B cell (primary cell): ENCODE data around the gene HAX1. TPM values are rescaled to one million over a fixed set of nuclear protein-coding genes. Genes with fewer than 3 reads are reported as not detected.

Source experiments
- ATAC-seq: fragments of 200-7000 bp; cut with Tn5 transposase; one replicate; pipeline ENCODE4 v1.10.0; 2021; ENCODE audit warnings: low read depth, mild to moderate bottlenecking, moderate number of reproducible peaks, moderate library complexity
- CTCF ChIA-PET: fragments of 350-600 bp; sonication (Branson Sonifier 250); formaldehyde crosslinking; loops from one replicate; lab custom pipeline; 2021; ENCODE audit warnings: antibody characterized with exemption, inconsistent platforms; lab: Charles Lee
- POLR2A ChIA-PET: fragments of 350-600 bp; sonication (Branson Sonifier 250); formaldehyde crosslinking; loops from one replicate; lab custom pipeline; 2021; ENCODE audit warnings: antibody characterized with exemption; lab: Charles Lee
- DNase-seq: peaks from one replicate; pipeline ENCODE4 v3.0.0; 2013
- H2AFZ ChIP-seq: 2 replicates; pipeline ENCODE4 v1.6.1; 2012; ENCODE audit warnings: mild to moderate bottlenecking, low read depth, low read length; ENCODE audit not compliant: insufficient read depth, poor library complexity, severe bottlenecking
- H3K27ac ChIP-seq, 2 donors: 1 replicate in 1 of 2; 2 replicates in 1 of 2; pipeline ENCODE4 v1.5.1; 2012 to 2013; ENCODE audit warnings: low read length in 2 of 2, mild to moderate bottlenecking in 2 of 2, moderate library complexity in 1 of 2
- H3K27me3 ChIP-seq, 4 experiments: fragments of 200-600 bp in 1 of 4; sonication (generic) in 1 of 4; replicated peaks in 1 of 4; 1 replicate in 2 of 4; 2 replicates in 2 of 4; pipeline versions ENCODE4 v1.6.1 to v1.7.0; 2013 to 2016; ENCODE audit warnings: low read length in 3 of 4, mild to moderate bottlenecking in 2 of 4, mixed read lengths in 1 of 4, moderate library complexity in 1 of 4; ENCODE audit not compliant: insufficient read depth in 4 of 4, control insufficient read depth in 3 of 4; ENCODE audit errors: control extremely low read depth in 1 of 4
- H3K36me3 ChIP-seq, 2 experiments: replicated peaks in 1 of 2; 1 replicate in 1 of 2; 2 replicates in 1 of 2; pipeline versions ENCODE4 v1.6.1 to v1.7.1; 2013; ENCODE audit warnings: low read length in 1 of 2; ENCODE audit not compliant: insufficient read depth in 2 of 2, control insufficient read depth in 1 of 2; ENCODE audit errors: control extremely low read depth in 1 of 2, extremely low read depth in 1 of 2
- H3K4me1 ChIP-seq, 2 donors: fragments of 200-600 bp in 1 of 2; sonication (generic) in 1 of 2; 1 replicate in 1 of 2; 2 replicates in 1 of 2; pipeline versions ENCODE4 v1.5.1 to v1.6.1; 2013 to 2017; ENCODE audit warnings: low read length in 2 of 2; ENCODE audit not compliant: control insufficient read depth in 2 of 2, insufficient read depth in 2 of 2
- H3K4me2 ChIP-seq: replicated peaks from 2 replicates; pipeline ENCODE3; 2012; ENCODE audit warnings: mild to moderate bottlenecking, low read depth, low read length; ENCODE audit not compliant: poor library complexity, severe bottlenecking
- H3K4me3 ChIP-seq, 5 experiments: fragments of 200-600 bp in 1 of 5; sonication (generic) in 1 of 5; 1 replicate in 3 of 5; 2 replicates in 2 of 5; pipeline versions ENCODE4 v1.5.1 to v1.7.0; 2011 to 2016; ENCODE audit warnings: low read length in 4 of 5, mild to moderate bottlenecking in 4 of 5, low read depth in 2 of 5, control low read depth in 1 of 5, moderate library complexity in 1 of 5; ENCODE audit not compliant: insufficient read depth in 1 of 5; ENCODE audit errors: control extremely low read depth in 1 of 5, extremely low read depth in 1 of 5
- H3K79me2 ChIP-seq: fragments of 200-600 bp; sonication (generic); one replicate; pipeline ENCODE4 v1.6.0; 2016; ENCODE audit warnings: low read length; ENCODE audit not compliant: control insufficient read depth, insufficient read depth
- H3K9ac ChIP-seq: fragments of 200-600 bp; sonication (generic); 2 replicates; pipeline ENCODE4 v1.6.1; 2017; ENCODE audit warnings: mild to moderate bottlenecking, low read length, moderate library complexity
- H3K9me3 ChIP-seq, 3 donors: one replicate each; pipeline versions ENCODE4 v1.6.1 to v1.7.1; 2013; ENCODE audit warnings: low read length in 2 of 3; ENCODE audit not compliant: control insufficient read depth in 2 of 3, insufficient read depth in 1 of 3; ENCODE audit errors: control extremely low read depth in 1 of 3
- H4K20me1 ChIP-seq: 2 replicates; pipeline ENCODE4 v1.6.0; 2012; ENCODE audit warnings: mild to moderate bottlenecking, low read length; ENCODE audit not compliant: insufficient read depth, control insufficient read depth, poor library complexity, severe bottlenecking
- H3K27ac Mint-ChIP-seq: one replicate; pipeline ENCODE4 v1.8.0; 2021; ENCODE audit warnings: mixed read lengths
- H3K27me3 Mint-ChIP-seq: one replicate; pipeline ENCODE4 v1.8.0; 2021; ENCODE audit warnings: mixed read lengths
- H3K4me1 Mint-ChIP-seq: one replicate; pipeline ENCODE4 v1.8.0; 2021; ENCODE audit warnings: mixed read lengths
- H3K4me3 Mint-ChIP-seq: one replicate; pipeline ENCODE4 v1.8.0; 2021; ENCODE audit warnings: mixed read lengths
- H3K9me3 Mint-ChIP-seq: one replicate; pipeline ENCODE4 v1.8.0; 2022; ENCODE audit warnings: mixed read lengths; ENCODE audit not compliant: insufficient read depth
- EZH2 ChIP-seq: IDR thresholded peaks from 2 replicates; pipeline ENCODE4 v1.6.1; 2012; ENCODE audit warnings: borderline replicate concordance, low read depth, mild to moderate bottlenecking, moderate library complexity, low read length; ENCODE audit not compliant: insufficient read depth, poor library complexity, severe bottlenecking
- WGBS: methylation state at CpG from one replicate; pipeline ENCODE4 v1.1.5; 2013; ENCODE audit warnings: missing lambda C conversion rate; ENCODE audit not compliant: insufficient coverage; 5-methylcytosine and 5-hydroxymethylcytosine counted together
- intact Hi-C: fragments of 100-400 bp; cut with micrococcal nuclease; formaldehyde crosslinking; loops from one replicate; pipeline ENCODE4 v1.10.0; 2022
- polyA plus RNA-seq: library from polyadenylated mRNA; depleted of rRNA; stranded (reverse); fragments of >200 nt; gene quantifications from 2 replicates; pipeline ENCODE4 v1.2.3, GENCODE V29; 2012
- total RNA-seq, 2 donors: library from RNA; stranded (reverse); fragments of 120-200 nt in 1 of 2; gene quantifications; 1 replicate in 1 of 2; 2 replicates in 1 of 2; pipeline versions ENCODE4 v1.2.3 to v1.2.4, GENCODE V29; 2013 to 2022
- TF ChIP-seq, protein P1 (sequence below): fragments of 200-600 bp; IDR thresholded peaks from one replicate; pipeline ENCODE4 v1.8.0; 2022; ENCODE audit warnings: antibody characterized with exemption, mild to moderate bottlenecking

Gene HAX1
- total and polyA plus RNA-seq, 2 donors (not counting 1 experiment from before 2014, with no cell fraction given) = 85.7 to 88.8 TPM

DNA sequence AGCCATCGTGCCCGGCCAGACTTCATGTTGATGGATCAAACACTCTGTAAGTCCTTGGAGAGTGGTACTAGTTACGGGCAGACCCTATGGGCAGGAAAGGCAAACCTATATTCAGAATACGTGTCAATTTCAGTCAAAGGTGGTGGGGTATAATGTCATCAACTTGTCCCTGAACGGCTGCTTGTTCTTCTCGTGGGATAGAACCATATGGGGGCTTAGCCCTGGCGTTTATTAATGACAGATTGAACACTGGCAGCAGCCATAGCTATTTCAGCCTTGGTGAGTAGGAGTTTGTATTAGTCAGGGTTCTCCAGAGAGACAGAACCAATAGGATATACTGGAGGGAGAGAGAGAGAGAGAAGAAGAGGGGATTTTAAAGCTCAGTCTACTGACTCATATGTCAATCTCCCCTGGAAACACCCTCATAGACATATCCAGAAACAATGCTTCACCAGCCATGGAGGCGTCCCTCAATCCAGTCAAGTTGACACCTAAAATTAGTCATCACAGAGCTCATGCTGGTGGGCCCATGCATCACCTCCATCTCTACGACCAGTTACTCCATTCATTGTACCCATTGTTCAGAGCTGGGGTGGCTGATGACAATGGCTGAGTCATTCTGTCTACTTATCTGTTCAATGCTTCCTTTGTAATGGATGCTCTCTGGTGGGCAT, 32.4 kb downstream of the HAX1 start:
- ChIA-PET CTCF (no interaction called here), POLR2A (no interaction called here)
- H3K9me3 ChIP-seq = peaks cover 0 to 7% (median 0%) of the 10 kb centered on the region in 3 donors
- H3K4me1 ChIP-seq = no peaks in the 10 kb centered on the region
- WGBS = 59% methylated on average over 4 of the region's 9 CpGs
- no peak overlapping the region for H3K27ac Mint-ChIP-seq
- H2AFZ ChIP-seq = no peak overlapping the region
- TF ChIP-seq EZH2 = no peak
- TF ChIP-seq, protein P1, sequence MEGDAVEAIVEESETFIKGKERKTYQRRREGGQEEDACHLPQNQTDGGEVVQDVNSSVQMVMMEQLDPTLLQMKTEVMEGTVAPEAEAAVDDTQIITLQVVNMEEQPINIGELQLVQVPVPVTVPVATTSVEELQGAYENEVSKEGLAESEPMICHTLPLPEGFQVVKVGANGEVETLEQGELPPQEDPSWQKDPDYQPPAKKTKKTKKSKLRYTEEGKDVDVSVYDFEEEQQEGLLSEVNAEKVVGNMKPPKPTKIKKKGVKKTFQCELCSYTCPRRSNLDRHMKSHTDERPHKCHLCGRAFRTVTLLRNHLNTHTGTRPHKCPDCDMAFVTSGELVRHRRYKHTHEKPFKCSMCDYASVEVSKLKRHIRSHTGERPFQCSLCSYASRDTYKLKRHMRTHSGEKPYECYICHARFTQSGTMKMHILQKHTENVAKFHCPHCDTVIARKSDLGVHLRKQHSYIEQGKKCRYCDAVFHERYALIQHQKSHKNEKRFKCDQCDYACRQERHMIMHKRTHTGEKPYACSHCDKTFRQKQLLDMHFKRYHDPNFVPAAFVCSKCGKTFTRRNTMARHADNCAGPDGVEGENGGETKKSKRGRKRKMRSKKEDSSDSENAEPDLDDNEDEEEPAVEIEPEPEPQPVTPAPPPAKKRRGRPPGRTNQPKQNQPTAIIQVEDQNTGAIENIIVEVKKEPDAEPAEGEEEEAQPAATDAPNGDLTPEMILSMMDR = no peak
- H3K4me1 Mint-ChIP-seq = no peaks in the 10 kb centered on the region
- H3K27ac ChIP-seq = no peak overlapping the region
- H3K27me3 Mint-ChIP-seq = peaks cover 10% of the 10 kb centered on the region
- no peaks in the 10 kb centered on the region for H4K20me1 ChIP-seq
- no peak overlapping the region for H3K4me3 Mint-ChIP-seq
- ATAC-seq = no peak
- no peak for DNase-seq
- no peaks in the 10 kb centered on the region for H3K36me3 ChIP-seq
- H3K9ac ChIP-seq = no peak overlapping the region
- intact Hi-C loops = no loop called here
- H3K79me2 ChIP-seq = no peaks in the 10 kb centered on the region
- no peaks in the 10 kb centered on the region for H3K27me3 ChIP-seq
- H3K9me3 Mint-ChIP-seq = no peaks in the 10 kb centered on the region
- no peak overlapping the region for H3K4me2 ChIP-seq
- no peak overlapping the region for H3K4me3 ChIP-seq

DNA sequence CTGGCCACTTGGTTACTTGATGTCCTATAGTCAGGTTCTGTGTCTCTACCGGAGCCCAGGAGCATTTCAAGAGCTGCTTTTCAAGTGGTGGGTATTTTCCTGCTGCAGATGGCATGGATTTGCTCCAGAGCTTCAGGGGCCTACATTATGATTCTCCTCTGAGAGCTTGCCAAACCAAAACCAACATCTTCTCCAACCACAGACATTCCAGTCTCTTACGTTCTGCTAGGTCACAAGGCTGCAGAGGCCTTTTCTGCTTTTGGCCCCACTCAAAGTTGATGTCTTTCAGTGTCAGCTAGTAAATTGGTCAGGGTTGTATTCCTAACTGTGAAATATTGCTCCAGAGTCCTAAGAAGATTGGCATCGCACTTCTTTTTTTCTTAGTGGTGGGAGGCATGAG, 33.7 kb downstream of the HAX1 start:
- 100% methylated on average over 1 of the region's 3 CpGs for WGBS
- no peak overlapping the region for H3K4me3 Mint-ChIP-seq

More for the DNA sequence above, 33.7 kb downstream of the HAX1 start:
- no peak overlapping the region for H3K27ac Mint-ChIP-seq
- H3K27me3 Mint-ChIP-seq = peaks cover 10% of the 10 kb centered on the region
- Histone ChIP-seq H2AFZ (no peak overlapping the region), H3K79me2 (no peaks in the 10 kb centered on the region), H3K9ac (no peak overlapping the region), H3K9me3 (peaks cover 0 to 7% (median 0%) of the 10 kb centered on the region in 3 donors), H3K27me3 (no peaks in the 10 kb centered on the region), H3K27ac (no peak overlapping the region), H3K36me3 (no peaks in the 10 kb centered on the region), H4K20me1 (no peaks in the 10 kb centered on the region), H3K4me1 (no peaks in the 10 kb centered on the region), H3K4me3 (no peak overlapping the region), H3K4me2 (no peak overlapping the region)
- no peaks in the 10 kb centered on the region for H3K4me1 Mint-ChIP-seq
- intact Hi-C loops = no loop called here
- no peak for TF ChIP-seq EZH2
- TF ChIP-seq, protein P1 = no peak
- ChIA-PET POLR2A (no interaction called here), CTCF (interaction anchor here (0.8 kb wide), 1 partner anchor 29 kb away, joined by 3 read pairs; no protein-coding TSS in a partner anchor)
- DNase-seq = no peak
- no peaks in the 10 kb centered on the region for H3K9me3 Mint-ChIP-seq
- ATAC-seq = no peak
